Endometrial microvascular endothelial cells (primary cell): ENCODE data around the gene ARHGEF10L. TPM values are rescaled to one million over a fixed set of nuclear protein-coding genes. Genes with fewer than 3 reads are reported as not detected.

Experiments
- in situ Hi-C: cut with HindIII; loops from 2 replicates; pipeline ENCODE4 v1.10.0; 2017; ENCODE audit warnings: low sequenced_read_pairs, low pct_unique_long_range_greater_than_20kb; ENCODE audit errors: inconsistent ontology term
- total RNA-seq: library from RNA; depleted of rRNA; stranded (reverse); fragments of >200 nt; gene quantifications from one replicate; pipeline ENCODE4 v1.2.3, GENCODE V29; 2015; ENCODE audit errors: inconsistent ontology term

The ARHGEF10L gene
- total RNA-seq, 1 donor from 2014 or later = 6.1 TPM

DNA sequence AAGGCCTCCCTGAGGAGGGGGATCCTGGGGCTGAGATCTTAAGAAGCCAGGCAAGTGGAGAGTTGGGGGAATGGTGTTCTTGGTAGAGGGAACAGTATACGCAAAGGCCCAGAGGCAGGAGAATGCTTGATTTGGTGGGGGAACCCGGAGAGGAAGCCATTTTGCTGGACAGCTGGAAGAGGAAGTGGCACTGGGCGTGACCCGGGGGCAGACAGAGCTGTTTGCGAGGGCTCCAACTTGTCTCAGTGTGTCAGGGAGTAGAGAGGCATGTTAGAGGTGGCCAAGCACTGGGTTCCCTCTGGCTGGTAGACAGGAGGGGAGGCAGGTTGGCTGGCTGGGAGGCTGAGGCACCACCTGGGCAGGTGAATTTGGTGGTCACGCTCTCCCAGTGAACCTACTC is 119.3 kb downstream of the ARHGEF10L start:
- in situ Hi-C loops = no loop called here

- in situ Hi-C loops = no loop called here
These were observed 122.2 kb downstream of the ARHGEF10L start for GRCh38 chr1:17661546-17662157.

- in situ Hi-C loops = no loop called here
These were observed 122.8 kb downstream of the ARHGEF10L start for GRCh38 chr1:17662296-17662695.

GRCh38 chr1:17662786-17663185 is 123.3 kb downstream of the ARHGEF10L start:
- in situ Hi-C loops = no loop called here

DNA sequence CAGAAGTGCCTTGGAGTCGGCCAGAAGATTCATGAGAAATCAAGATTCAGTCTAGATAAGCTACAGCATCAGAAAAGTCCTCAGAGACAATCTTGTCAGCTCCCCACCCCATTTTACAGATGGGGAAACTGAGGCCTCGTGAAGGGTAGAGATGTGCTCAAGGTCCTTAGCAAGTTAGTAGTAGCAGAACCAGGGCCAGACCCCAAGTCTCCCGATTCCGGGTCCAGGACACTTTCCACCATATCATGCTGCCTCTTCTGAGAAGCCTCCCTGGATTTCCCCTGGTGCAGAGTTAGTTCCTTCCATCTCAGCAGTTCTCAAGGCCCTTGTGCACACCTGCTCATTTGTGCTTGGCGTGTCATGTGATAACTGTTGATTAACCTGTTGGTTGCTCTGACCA is 124.1 kb downstream of the ARHGEF10L start:
- in situ Hi-C loops = no loop called here

- in situ Hi-C loops = no loop called here
These were observed 124.8 kb downstream of the ARHGEF10L start for GRCh38 chr1:17664322-17664721.

- in situ Hi-C loops = no loop called here
These were observed 125.6 kb downstream of the ARHGEF10L start for GRCh38 chr1:17665054-17665453.

- in situ Hi-C loops = no loop called here
These were observed 126.6 kb downstream of the ARHGEF10L start for GRCh38 chr1:17665950-17666720.

- in situ Hi-C loops = no loop called here
These were observed 128.1 kb downstream of the ARHGEF10L start for GRCh38 chr1:17667641-17668040.

DNA sequence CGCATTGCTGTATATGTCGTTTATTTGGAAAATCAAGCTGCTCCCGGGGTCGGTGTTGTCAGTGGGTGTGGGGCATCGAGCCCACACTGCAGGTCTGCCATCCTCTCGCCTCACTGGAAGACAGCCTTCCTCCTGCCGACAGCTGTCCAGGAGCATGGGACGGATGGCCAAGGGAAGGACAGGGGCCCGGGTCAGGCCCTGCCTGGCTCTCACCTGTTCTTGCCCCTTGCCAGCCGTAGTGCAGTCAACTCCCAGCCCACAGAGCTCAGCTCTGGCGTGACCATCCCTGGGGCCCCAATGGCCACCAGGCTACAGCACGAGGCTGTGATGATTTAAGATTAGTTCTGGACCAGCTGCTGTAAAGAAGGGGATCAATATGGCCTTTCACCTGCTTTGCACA is 128.7 kb downstream of the ARHGEF10L start:
- in situ Hi-C loops = no loop called here

- in situ Hi-C loops = no loop called here
These were observed 129.2 kb downstream of the ARHGEF10L start for GRCh38 chr1:17668624-17669175.

DNA sequence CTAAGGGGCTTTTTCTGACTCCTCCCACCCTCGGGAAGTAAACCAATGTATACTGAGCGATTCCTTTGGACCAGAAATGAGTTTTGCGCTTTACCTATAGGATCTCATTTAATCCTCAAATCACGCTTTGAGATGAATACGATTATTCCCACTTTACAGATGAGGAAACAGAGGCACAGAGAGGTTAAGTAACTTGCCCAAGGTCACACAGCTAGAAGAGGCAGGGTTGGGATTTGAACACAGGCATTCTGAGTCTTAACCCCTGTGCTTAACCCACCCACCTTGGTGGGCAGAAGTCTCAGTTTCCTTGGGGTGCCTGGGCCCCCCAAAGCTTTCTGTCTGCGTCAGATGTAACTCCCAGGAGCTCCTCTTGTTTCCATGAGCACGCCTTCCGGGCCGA is 129.8 kb downstream of the ARHGEF10L start:
- in situ Hi-C loops = no loop called here

GRCh38 chr1:17669866-17670451 is 130.5 kb downstream of the ARHGEF10L start:
- in situ Hi-C loops = no loop called here

DNA sequence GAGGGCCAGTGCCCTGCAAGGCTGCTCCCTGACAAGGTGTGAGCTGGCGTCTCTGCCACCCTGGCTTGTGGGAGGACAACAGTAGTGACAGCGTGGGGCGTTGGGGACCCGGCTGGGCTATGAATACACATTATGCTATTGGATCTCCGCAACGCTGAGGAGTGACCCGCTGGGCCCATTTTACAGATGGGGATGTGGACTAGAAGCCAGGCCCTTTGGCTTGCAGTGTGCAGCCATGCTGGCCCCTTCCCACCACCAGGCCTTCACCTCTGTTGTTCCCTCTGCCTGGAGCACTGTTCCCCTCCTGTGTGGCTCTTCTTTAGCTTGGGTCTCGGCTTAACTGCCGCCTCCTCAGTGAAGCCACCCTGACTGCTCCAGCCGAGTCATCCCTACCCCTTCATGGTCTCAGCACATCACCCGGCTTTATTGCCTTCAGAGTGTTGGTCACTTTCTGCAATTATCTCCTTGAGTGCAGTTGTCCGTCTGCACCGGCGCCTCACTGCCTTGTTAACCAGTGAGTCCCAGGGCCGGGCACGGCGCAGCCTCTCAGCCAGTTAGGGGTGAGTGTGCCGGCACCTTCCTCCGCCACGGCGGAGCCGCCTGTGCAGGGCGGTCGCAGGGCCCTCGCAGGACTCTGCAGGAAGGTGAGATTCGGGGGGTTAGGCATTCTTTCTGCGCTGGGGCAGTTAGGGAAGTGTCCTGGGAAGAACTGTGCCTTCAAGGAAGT is 131.3 kb downstream of the ARHGEF10L start:
- in situ Hi-C loops = no loop called here

DNA sequence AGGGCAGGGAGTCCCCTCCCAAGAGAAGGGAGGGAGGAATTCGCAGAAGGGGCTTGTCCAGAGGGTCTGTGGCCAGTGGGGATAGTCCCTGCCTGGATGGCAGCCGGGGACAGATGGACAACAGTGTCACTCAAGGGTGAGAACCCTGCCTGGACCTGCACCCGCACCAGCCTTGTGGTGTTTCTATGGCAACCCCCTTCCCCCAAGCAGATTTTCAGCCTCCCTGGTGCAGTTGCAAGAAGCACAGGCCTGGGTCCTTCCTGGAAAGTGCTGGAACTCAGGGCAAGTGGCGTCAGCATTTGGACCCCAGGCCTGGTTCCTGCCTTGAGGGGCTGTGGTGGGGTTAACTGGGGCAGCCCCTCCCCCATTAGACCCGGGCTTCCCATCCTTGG is 131.8 kb downstream of the ARHGEF10L start:
- in situ Hi-C loops = no loop called here

GRCh38 chr1:17671741-17672140 is 132.2 kb downstream of the ARHGEF10L start:
- in situ Hi-C loops = no loop called here

GRCh38 chr1:17672226-17672625 is 132.7 kb downstream of the ARHGEF10L start:
- in situ Hi-C loops = no loop called here

- in situ Hi-C loops = no loop called here
These were observed 134.0 kb downstream of the ARHGEF10L start for GRCh38 chr1:17673329-17674072.
